GM18907 (cell line): ENCODE results near the gene GINS3.

Experiments used
- ATAC-seq: cut with Tn5 transposase; IDR thresholded peaks from one replicate; pipeline ENCODE4 v1.9.1; 2021; ENCODE audit warnings: mild to moderate bottlenecking, moderate library complexity; ENCODE audit not compliant: unreplicated experiment

Gene GINS3

DNA sequence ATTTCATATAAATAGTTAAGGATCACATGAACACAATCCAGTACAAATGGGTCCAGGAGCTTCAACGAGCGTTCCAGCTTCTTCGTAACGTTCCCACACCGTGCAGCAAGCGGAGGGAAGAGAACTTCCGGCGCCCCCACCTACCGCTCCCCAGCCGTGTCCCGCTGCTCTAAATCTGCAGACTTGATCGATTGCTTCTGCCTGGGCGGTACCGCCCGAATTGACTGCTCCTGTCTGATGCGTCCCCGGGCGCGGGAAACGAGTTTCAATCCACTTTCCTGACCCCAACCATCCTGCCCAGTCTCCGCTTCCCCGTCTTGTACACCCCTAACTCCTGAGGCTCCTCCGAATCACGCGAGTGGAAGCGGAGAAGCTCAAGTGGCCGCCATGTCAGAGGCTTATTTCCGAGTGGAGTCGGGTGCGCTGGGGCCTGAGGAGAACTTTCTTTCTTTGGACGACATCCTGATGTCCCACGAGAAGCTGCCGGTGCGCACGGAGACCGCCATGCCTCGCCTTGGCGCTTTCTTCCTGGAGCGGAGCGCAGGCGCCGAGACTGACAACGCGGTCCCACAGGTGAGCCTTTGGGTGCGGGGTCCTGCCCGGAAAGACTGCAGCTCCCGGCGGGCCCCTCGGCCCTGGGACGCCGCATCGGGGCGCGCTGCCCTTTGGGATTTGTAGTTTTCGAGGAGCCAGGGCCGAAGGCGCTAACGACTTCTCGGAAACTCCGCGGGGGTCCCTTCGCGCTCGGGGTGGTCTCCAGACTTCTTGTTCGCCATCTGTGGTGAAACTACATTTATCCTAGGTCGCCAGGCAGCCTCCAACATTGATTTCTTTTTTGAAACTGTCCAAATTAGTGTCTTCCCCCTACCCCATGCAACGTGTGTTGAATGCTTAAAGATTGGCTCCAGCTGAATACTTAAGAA is at the start of gene GINS3:
Gene GINS3 (plus strand): TSS at position 257 of the 923 bp plus-strand sequence. CDS start 131 bp downstream, at position 388.
- ATAC-seq = peak; percentile 96

DNA sequence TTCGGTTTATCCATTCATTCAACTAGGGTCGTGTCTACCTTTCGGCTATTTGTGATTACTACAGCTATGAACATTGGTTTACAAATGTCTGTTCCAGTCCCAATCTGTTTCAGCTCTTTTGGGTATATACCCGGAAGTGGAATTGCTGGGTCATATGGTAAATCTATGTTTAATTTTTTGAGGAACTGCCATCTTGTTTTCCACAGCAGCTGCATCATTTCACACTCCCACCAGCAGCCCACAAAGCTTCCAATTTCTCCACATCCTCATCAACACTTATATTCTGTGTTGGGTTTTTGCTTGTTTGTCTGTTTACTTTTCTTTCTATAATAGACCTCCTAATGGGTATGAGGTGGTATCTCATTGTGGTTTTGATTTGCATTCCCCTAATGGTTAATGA is 48.7 kb upstream of the GINS3 start:
- ATAC-seq = no peak

DNA sequence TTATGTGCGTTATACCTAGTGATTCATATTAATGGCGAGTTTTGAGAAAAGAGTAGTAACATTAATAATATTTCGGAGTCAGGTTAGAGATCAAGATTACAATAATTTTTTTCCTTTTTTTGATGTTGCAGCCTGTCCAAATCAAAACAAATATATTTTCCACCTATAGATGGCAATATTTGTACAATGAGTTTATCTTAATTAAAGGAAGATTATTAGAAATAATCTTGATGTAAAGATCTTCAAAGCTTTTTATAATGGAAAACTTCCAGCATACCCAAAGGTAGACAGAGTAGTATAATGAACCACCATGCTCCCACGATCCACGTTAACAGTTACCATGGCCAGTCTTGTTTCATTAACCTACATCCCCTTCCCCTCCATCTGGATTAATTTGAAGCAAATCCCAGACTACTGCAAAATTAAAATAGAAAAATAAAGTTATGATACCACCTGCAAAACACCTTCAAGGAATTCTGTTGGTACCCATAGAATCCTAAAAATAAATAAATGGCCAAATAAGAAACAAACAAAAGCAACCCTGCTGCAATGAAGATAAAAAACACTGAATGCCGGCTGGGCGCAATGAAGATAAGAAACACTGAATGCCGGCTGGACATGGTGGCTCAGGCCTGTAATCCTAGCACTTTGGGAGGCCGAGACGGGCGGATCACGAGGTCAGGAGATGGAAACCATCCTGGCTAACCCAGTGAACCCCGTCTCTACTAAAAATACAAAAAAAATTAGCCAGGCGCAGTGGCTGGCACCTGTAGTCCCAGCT is 46.5 kb upstream of the GINS3 start:
- ATAC-seq = no peak

DNA sequence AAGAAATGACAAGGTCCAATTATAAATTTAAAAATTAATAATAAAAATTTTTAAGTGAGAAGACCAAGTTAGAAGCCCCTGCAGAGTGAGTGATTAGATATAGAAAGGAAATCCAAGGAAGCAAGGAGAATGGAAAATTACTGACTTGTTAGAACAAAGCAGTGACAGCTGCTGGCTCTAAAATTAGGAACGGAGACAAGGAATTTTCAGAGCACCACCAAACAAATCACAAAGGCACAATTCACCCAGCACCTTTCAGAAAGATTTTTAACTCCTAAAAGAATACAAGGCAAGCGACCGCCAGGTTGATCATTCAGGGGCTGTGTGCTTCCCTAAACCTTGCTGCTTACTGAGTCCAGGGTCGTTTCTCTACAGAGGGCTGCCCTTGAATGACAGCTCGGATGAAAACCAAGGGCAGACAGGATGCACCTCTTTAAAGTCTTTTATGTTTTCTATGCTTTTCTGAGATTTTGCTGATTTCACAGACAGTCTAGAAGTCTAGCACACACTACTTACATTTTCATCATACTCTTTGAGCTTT is 45.4 kb upstream of the GINS3 start:
- ATAC-seq = no peak

DNA sequence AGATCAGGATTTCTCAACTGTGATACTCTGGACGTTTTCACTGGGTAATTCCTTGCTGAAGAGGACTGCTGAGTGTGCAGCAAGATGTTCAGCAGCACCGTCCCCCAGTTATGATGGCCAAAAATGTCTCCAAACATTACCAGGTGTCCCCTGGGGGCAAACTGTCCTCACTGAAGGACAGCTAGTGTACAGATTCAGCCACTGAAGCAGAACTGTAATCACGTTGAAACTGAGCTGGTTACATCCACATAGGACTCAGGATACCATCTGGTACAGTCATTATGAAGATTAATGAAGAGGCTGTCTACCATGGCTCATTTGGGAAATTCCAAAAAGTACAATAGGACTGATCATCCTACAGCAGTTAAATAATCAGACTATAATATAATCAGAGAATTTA is 43.3 kb upstream of the GINS3 start:
- ATAC-seq = no peak

DNA sequence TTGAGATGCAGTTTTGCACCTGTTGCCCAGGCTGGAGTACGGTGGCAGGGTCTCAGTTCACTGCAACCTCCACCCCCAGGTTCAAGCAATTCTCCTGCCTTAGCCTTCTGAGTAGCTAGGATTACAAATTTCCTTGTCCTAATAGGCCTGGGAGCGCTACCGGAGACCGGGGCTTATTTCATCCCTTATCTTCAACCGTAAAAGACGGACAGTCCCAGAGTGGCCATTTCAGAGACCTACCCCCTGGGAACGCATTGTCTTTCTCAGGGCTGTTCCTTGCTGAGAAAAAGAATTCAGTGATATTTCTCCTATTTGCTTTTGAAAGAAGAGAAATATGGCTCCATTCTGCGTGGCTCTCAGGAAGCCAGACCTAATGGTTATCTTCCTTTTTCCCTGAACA is 39.6 kb upstream of the GINS3 start:
- ATAC-seq = no peak

DNA sequence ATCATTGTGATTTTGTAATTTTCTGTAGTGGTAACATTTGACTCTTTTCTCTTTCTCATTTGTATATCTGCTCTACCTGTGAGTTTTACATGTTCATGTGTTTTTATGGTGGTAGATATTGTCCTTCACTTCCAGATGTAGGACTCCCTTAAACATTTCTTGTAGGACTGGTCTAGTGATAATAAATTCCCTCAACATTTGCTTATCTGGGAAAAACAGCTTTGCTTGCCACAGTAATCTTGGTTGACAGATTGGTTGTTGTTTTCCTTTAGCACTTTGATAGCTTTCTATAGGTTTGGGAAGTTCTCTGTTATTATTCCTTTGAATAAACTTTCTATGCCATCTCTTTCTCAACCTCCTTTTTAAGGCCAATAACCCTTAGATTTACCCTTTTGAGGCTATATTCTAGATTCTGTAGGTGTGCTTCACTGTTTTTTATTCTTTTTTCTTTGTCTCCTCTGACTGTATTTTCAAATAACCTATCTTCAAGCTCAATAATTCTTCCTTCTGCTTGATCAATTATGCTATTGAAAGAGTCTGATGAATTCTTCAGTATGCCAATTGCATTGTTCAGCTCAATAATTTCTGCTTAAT is 32.1 kb upstream of the GINS3 start:
- ATAC-seq = no peak

DNA sequence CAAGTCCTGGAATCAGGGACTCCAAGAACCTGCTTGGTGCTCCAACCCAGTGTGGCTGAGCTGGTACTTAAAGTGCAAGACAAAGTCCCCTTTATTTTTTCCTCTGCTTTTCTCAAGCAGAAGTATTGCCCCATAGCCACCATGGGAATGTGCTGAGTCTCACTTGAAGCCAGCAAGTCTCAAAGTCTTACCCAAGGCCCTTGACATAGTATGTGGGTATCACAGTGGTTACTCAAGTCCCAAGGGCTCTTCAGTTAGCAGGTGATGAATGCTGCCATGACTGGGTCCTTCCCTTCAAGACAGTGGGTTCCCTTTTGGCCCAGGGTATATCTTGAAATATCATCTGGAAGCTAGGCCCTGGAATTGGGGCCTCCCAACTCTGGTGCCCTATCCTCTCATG is 30.5 kb upstream of the GINS3 start:
- no peak for ATAC-seq

DNA sequence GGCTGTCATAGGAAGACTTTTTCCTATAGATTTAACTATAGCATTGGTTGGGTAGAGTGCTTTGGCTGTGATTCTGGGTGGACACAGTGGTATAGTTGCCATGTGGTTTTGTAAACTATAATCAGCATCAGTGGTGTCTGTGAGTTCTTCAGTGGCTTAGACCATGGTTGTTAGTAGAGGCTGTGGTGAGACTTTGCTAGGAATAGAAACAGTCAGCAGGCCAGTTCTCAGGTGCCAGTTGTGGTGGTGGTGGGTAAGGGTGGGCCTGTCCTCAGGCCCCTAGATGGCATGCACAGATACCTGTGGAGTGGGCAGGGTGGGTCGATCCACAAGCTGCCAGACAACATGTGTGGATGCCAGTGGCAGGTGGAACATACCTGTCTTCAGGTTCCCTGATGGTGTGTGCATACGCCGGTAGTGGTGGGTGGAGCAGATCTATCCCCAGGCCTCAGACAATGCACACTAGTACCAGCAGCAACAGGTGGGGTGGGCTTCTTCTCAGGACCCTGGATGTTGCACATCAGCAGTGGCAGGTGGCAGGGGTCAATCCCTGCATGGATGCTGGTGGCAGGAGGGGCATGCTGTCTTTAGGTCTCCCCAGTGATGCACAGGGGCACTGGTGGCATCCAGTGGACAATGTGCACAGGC is 28.4 kb upstream of the GINS3 start:
- ATAC-seq = no peak

DNA sequence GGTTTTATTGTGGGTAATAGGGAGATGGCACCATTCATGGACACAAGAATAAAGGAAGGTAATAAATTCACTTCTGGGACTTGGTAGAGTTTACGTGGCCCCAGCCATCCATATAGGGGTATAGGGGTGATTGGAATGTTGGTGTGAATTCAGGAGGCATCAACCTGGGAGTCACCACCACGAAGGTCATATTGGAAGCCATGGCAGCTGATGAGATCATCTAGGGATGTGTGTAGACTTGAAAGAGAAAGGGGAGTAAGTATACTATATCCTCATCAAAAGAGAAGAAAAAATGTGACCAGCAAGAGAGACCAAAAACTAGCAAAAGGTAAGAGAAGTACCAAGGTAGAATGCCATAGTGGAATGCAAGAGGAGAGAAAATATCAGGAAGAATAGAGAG is 26.6 kb upstream of the GINS3 start:
- no peak for ATAC-seq

DNA sequence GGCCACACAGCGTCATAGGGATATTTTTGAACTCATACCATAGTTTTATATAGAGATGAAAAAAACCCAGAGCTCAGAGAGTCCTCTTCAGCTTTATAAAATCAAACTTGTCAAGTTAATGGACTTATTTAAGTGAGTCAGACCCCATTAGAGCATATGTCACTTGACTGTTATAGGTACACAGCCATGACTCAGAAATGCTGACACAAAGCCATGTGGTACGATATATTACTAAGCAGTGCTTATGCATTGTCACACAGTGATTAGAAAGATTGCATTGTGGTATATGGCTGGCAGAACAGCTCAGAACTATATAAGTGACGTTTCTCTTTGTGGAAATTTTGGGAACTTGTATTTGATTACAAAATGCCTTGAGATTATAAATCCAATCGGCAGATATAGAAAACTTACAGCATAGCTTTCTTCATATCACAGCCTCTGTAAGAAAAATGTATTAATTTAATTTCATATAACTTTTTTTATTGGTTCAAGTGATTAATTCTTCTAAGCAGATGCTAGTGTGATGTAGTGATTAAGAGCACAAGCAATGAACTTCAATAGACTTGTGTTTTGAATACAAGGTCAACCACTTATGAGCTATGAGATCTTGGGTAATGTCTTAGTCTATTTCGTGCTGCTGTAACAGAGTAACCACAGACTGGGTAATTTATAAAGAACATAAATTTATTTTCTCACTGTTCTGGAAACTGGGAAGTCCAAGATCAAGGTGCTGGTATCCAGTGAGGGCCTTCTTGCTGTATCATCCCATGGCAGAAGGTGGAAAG is 25.8 kb upstream of the GINS3 start:
- no peak for ATAC-seq

DNA sequence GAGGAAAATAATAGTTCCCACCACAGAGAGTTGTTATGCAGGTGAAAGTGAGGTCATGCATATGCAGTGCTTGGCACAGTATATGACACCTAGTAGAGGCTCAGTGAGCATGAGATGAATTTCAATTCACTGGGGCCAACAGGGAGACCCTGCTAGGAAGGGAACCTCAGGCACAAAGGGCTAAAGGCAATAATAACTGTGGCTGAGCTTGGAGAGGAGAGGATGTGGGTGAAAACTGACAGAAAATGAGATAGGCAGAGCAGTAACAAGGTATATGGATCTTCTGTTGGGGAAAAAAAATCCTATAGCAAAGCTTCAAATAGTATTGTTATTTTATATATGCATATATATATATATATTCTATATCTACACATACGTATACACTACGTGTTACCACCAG is 25.0 kb upstream of the GINS3 start:
- ATAC-seq = no peak

DNA sequence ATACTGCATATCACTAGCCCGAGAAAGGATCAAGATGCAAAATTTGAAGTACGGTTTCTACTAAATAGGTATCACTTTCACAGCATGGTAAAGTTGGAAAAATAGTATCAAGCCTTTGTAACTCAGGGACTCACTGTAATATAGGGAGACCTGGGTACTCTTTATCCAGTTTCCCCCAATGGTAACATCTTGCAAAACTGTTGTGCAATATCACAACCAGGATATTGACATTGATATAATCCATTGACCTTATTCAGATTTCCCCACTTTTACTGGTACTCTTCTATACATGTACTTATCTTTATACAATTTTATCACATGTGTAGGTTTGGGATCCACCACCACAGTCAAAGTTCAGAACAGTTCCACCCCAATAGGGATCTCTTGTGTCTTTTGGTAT is 20.4 kb upstream of the GINS3 start:
- no peak for ATAC-seq

DNA sequence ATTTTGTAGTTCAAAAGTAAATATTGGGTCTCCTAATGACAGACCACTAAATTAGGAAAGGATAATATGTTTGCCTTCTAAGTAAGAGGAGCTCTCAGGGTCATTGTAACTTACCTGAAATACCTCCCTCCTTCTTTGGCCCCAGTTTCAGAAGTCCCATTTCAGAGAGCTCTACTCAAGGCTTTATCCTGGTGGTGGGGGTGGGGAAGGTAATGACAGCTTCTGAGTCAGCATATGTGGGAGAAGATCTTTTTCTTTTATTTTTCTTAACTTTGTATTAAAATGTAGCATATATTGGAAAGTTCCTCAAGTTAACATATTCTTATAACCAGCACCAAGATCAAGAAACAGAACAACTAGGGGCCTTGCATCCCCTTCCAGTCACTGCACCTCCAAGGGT is 16.9 kb upstream of the GINS3 start:
- no peak for ATAC-seq

DNA sequence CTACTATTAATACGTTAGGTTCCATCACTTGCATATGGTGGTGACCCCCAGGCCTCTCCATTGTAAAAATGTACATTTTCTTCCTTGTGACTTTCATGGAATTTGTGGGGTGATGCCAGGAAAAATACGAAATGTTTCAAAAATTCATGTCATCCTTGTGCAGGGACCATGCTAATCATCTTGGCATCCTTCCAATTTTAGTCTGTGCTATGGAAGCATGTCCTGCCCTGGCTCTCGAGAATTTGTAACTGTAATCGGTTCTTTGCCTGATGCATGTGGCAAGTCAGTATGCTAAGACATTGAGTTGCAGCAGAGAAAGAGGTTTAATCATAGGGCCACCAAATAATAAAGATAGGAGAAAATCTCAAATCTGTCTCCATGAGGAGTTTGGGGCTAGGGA is 14.3 kb upstream of the GINS3 start:
- ATAC-seq = no peak

DNA sequence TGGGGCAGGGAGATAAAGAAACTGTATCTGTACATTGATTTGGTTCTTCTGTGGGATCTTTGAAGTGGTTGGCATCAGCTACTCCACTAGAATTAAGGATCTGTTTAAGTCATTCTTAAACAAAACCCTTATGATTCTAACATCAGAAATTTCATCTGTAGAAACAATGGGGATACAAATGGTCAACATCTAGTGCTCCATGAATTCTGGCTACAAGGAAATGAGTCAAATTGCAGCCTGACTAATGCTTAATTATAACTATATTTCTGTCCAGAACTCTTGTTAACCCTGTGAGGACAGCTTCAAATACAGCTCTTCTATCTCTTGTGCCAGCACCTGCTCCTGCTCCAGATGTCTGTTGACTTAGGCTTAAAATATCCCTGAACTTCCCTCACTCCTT is 13.9 kb upstream of the GINS3 start:
- ATAC-seq = no peak

DNA sequence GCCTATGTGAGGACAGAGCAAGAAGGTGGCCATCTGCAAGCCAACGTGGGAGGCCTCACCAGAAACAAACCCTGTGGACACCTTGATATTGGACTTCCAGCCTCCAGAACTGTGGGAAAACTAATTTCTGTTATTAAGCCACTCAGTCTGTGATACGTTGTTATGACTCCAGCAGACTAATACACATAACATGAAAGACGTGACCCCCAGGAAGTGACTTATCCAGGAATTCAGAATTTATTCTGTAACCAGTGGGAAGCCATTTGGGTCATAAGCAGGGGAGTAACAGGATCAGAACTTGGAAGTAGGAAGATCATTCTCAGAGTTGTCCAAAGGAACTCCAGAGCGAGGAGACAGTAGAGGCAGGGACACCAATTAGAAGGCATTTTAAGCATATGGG is 12.5 kb upstream of the GINS3 start:
- ATAC-seq = no peak

DNA sequence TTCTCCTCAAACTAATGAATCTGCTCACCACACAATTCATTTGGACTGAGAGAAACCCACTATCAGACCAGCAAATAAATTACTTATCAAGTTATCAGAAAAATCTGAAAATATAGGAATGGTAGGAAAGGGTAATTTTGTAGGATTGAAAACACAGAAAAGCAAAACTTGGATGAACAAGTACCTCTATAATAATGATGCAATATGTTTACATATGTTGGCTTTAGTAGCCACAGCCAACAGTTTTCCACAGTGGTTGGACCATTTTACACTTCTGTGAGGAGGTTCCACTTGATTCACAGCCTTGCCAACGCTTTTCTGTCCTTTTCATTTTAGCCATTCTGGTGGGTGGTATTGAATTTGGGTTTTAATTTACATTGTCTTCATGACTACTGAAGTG is 10.6 kb upstream of the GINS3 start:
- no peak for ATAC-seq

DNA sequence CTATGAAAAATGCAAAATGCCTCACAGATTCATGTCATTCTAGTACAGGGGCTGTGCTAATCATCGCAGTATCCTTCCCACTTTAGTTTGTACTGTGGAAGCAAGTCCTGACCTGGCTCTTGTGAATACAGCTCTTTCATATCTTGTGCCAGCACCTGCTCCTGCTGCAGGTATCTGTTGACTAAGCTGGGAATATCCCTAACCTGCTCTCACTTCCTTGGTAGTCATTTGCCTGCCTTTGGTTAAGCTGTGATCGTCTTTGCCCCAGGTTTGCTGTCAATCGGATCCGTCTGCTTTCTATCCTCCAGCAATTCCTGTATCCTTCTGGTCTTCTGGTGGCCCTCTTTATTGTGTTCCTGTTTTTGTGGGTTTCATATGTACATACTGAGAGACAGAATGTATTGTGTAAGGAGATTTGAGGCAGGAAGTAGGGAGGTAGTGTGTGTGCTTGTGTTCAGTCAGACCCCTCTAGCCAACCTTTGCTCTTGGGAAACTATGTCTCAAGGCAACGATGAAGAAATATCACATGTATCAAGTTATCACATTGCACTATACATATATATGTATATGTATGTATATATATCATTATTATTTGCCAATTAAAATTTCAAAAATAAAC is 7.7 kb upstream of the GINS3 start:
- no peak for ATAC-seq
